Kidney (tissue), 14 donors: ENCODE measurements around the gene LRPAP1. TPM values are rescaled to one million over a fixed set of nuclear protein-coding genes. Genes with fewer than 3 reads are reported as not detected.

Source experiments
- DNase-seq, 5 donors: peaks; one replicate each; pipeline ENCODE4 v3.0.0-alpha.2; 2013 to 2020
- FAIRE-seq: peaks from 2 replicates; lab custom pipeline; 2012; peaks lifted over from hg19 to GRCh38; lab: Jason Lieb, UNC
- H3K27ac ChIP-seq, 2 donors: one replicate each; pipeline ENCODE4 v1.7.0; 2013; ENCODE audit warnings: low read depth in 2 of 2, low read length in 2 of 2, inconsistent platforms in 1 of 2
- H3K27me3 ChIP-seq: one replicate; pipeline ENCODE4 v1.7.1; 2013; ENCODE audit warnings: low read length, inconsistent platforms; ENCODE audit not compliant: control insufficient read depth, insufficient read depth
- H3K36me3 ChIP-seq, 3 donors: one replicate each; pipeline versions ENCODE4 v1.7.0 to v1.7.1; 2013; ENCODE audit warnings: low read length in 3 of 3, control low read depth in 1 of 3, inconsistent platforms in 1 of 3; ENCODE audit not compliant: insufficient read depth in 3 of 3, control insufficient read depth in 2 of 3
- H3K4me1 ChIP-seq, 3 donors: one replicate each; pipeline versions ENCODE4 v1.7.0 to v1.7.1; 2013; ENCODE audit warnings: low read length in 3 of 3, inconsistent platforms in 1 of 3, low read depth in 1 of 3; ENCODE audit not compliant: control insufficient read depth in 2 of 3, insufficient read depth in 2 of 3
- H3K4me3 ChIP-seq, 3 donors: one replicate each; pipeline versions ENCODE4 v1.7.0 to v1.8.1; 2013; ENCODE audit warnings: low read length in 3 of 3, control low read depth in 1 of 3, inconsistent platforms in 1 of 3
- H3K9ac ChIP-seq, 3 donors: one replicate each; pipeline versions ENCODE4 v1.7.0 to v1.7.1; 2013; ENCODE audit warnings: low read length in 3 of 3, control low read depth in 1 of 3, inconsistent platforms in 1 of 3
- H3K9me3 ChIP-seq, 3 donors: one replicate each; pipeline versions ENCODE4 v1.7.0 to v1.7.1; 2013; ENCODE audit warnings: low read length in 3 of 3, control low read depth in 1 of 3, inconsistent platforms in 1 of 3; ENCODE audit not compliant: control insufficient read depth in 2 of 3, insufficient read depth in 1 of 3
- intact Hi-C: fragments of 100-400 bp; cut with DNase I; formaldehyde crosslinking; loops from one replicate; pipeline ENCODE4 v1.11.1; 2022
- polyA plus RNA-seq: library from polyadenylated mRNA; stranded (reverse); fragments of 350-450 nt; fragmentation: Illumina TruSeq; extraction: RNeasy Lipid Tissue Mini Kit (QIAGEN cat#74804); gene quantifications from one replicate; pipeline ENCODE4 v1.2.3, GENCODE V29; 2014; ENCODE audit warnings: low read depth, low replicate concordance; ENCODE audit not compliant: insufficient read depth
- total RNA-seq: library from RNA; stranded (reverse); fragmentation: NEBNext Ultra II Directional; extraction: Animal tissue kit (Norgen Biotek cat#: 25700); gene quantifications from one replicate; pipeline ENCODE4 v1.2.1, GENCODE V29; 2021
- TF ChIP-seq, protein P1 (sequence below): IDR thresholded peaks from 3 replicates; pipeline ENCODE4 v1.5.1; 2012; ENCODE audit warnings: mild to moderate bottlenecking, moderate library complexity, borderline replicate concordance; ENCODE audit not compliant: insufficient read depth; ENCODE audit errors: extremely low read depth
- donor health status: control.
- donor health status: control.
- donor health status: control.
- donor health status: control.
- donor health status: control.
- donor health status: DM: yes; HTN: yes; CAD: no.
- donor health status: Normal renal cell carcinoma (clear cell type).

Gene LRPAP1
- total and polyA plus RNA-seq, 2 donors from 2014 or later, result 204 to 373 TPM

DNA sequence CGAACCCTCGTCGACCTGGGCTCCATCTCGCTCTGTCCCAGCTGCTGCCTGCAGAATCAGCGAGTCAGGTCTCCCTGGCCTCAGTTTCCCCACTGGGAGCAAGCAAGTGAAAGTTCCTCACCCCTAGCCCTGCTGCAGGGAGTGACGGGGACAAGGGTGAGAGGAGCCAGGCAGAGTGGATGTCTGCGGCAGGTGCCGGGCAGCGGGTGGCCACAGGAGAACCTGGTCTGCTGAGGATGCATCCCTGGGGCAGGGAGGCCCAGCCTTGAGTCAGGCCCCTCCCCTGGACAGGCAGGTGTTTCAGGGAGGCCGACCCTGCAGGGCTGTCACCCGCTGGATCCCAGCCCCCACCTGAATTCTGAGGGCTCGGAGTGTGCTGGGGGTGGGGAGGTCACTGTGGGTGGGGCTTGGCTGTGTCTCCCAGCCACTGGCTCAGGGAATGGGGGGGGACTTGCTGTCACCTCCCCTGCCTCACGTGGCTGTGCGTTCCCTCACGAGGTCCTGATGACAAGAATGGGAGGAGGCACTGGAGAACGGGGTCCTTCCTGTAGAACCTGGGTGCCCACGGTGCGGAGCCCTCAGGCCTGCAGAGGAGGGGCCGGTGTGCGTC, 33.2 kb downstream of the LRPAP1 start:
- no peaks in the 10 kb centered on the region for H3K27me3 ChIP-seq
- H3K36me3 ChIP-seq, result peaks cover 0 to 4% (median 0%) of the 10 kb centered on the region in 3 donors
- DNase-seq (no peak), FAIRE-seq (no peak)
- no peak overlapping the region for H3K9ac ChIP-seq
- TF ChIP-seq, protein P1, sequence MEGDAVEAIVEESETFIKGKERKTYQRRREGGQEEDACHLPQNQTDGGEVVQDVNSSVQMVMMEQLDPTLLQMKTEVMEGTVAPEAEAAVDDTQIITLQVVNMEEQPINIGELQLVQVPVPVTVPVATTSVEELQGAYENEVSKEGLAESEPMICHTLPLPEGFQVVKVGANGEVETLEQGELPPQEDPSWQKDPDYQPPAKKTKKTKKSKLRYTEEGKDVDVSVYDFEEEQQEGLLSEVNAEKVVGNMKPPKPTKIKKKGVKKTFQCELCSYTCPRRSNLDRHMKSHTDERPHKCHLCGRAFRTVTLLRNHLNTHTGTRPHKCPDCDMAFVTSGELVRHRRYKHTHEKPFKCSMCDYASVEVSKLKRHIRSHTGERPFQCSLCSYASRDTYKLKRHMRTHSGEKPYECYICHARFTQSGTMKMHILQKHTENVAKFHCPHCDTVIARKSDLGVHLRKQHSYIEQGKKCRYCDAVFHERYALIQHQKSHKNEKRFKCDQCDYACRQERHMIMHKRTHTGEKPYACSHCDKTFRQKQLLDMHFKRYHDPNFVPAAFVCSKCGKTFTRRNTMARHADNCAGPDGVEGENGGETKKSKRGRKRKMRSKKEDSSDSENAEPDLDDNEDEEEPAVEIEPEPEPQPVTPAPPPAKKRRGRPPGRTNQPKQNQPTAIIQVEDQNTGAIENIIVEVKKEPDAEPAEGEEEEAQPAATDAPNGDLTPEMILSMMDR, result no peak
- no peak overlapping the region for H3K4me3 ChIP-seq
- H3K4me1 ChIP-seq, result peaks cover 0 to 2% (median 0%) of the 10 kb centered on the region in 3 donors
- intact Hi-C loops, result no loop called here
- H3K9me3 ChIP-seq, result no peaks in the 10 kb centered on the region
- H3K27ac ChIP-seq, result no peak overlapping the region

DNA sequence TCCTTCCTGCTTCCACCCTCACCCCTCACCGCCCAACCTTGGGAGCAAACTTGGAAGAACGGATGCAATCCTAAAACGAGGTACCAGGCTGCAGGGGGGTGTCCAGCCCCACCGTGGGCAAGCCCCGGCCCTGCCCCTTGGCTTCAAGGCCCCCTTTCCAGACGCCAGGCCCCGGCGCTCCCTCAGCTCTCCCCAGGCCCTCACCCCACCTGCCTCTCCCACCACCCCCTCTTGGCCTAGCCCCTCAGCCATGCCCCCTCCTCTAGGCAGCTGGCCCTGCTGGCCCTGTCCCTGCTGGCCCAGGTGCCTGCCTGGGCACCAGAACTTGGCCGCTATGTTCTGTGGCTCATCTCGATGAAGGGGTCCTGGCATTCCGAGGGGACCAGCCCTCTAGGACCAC, 33.8 kb downstream of the LRPAP1 start:
- TF ChIP-seq, protein P1, result no peak
- no peak overlapping the region for H3K4me3 ChIP-seq
- no peaks in the 10 kb centered on the region for H3K27me3 ChIP-seq
- H3K9me3 ChIP-seq, result no peaks in the 10 kb centered on the region
- no peak overlapping the region for H3K27ac ChIP-seq
- no peak overlapping the region for H3K9ac ChIP-seq
- no peak for DNase-seq
- H3K4me1 ChIP-seq, result peaks cover 0 to 2% (median 0%) of the 10 kb centered on the region in 3 donors
- FAIRE-seq, result no peak
- intact Hi-C loops, result no loop called here
- no peaks in the 10 kb centered on the region for H3K36me3 ChIP-seq

DNA sequence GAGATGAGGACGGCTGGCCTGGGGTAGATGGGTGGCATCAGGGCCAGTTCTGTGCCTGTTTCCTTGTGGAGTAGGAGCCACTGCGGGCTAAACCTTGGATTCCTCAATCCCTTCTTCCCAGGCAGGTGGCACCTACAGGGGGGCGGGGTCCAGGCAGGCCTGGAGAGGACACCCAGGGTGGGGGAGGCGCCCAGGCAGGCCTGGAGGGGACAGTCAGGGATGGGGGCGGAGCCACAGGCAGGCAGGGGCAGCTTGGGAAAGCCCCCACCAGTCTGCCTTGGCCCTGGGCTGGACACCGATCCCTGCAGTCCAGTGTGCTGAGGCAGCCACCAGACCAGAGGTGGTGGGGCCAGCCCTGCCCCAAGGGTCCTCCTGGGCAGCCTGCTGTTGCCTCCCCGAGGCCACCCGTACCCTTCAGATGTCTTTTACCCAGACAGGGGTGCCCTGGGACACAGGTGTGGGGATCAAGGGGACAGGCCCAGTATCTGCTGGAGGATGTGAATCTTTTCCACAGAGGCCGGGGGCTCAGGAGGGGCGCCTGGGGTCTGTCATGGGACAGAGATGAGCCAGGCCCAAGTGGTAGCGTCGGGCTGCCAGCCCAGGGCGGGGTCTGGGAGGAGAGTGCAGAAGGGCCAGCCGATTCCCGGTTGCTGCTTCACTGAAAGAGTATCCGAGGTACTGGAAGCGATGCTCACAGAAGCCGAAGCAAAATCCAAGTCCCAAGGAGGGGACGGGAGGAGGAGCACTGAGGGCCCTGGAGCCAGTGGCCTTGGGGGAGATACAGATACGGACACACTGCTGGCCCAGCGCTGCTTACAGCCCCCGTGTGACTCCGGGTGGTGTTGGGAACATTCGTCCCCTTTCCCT, 34.5 kb downstream of the LRPAP1 start:
- Histone ChIP-seq H3K27ac (no peak overlapping the region), H3K9ac (no peak overlapping the region), H3K27me3 (no peaks in the 10 kb centered on the region), H3K36me3 (no peaks in the 10 kb centered on the region), H3K4me1 (peaks cover 0 to 2% (median 0%) of the 10 kb centered on the region in 3 donors), H3K4me3 (no peak overlapping the region), H3K9me3 (no peaks in the 10 kb centered on the region)
- TF ChIP-seq, protein P1, result no peak
- DNase-seq (no peak), FAIRE-seq (no peak)
- intact Hi-C loops, result no loop called here
